Osteoblast (primary cell): Measurements from ENCODE around the gene MAPK1IP1L. TPM values are rescaled to one million over a fixed set of nuclear protein-coding genes. Genes with fewer than 3 reads are reported as not detected.

ENCODE experiments used
- DNase-seq: peaks from one replicate; pipeline ENCODE4 v3.0.0; 2011; ENCODE audit warnings: low spot score, mixed read lengths; ENCODE audit not compliant: insufficient read length; ENCODE audit errors: missing footprints
- H2AFZ ChIP-seq: 2 replicates; pipeline ENCODE4 v1.6.0; 2011; ENCODE audit warnings: mild to moderate bottlenecking, low read length
- H3K27ac ChIP-seq: 2 replicates; pipeline ENCODE4 v1.5.1; 2011; ENCODE audit warnings: mild to moderate bottlenecking, low read depth, low read length, moderate library complexity
- H3K27me3 ChIP-seq: 2 replicates; pipeline ENCODE4 v1.6.0; 2012; ENCODE audit warnings: mild to moderate bottlenecking, control low read depth, inconsistent platforms, low read length, moderate library complexity; ENCODE audit not compliant: insufficient read depth
- H3K36me3 ChIP-seq: 2 replicates; pipeline ENCODE4 v1.5.1; 2011; ENCODE audit warnings: mild to moderate bottlenecking, low read length, control low read depth, moderate library complexity; ENCODE audit not compliant: insufficient read depth
- H3K4me1 ChIP-seq: 2 replicates; pipeline ENCODE4 v1.5.1; 2011; ENCODE audit warnings: mild to moderate bottlenecking, low read length, control low read depth, moderate library complexity; ENCODE audit not compliant: insufficient read depth
- H3K4me2 ChIP-seq: 2 replicates; pipeline ENCODE4 v1.6.0; 2011; ENCODE audit warnings: mild to moderate bottlenecking, low read length; ENCODE audit not compliant: insufficient read depth
- H3K4me3 ChIP-seq: fragments of 200-600 bp; sonication (generic); 3 replicates; pipeline ENCODE4 v1.5.1; 2012; ENCODE audit warnings: mild to moderate bottlenecking, low read length, inconsistent platforms; ENCODE audit not compliant: insufficient read depth
- H3K79me2 ChIP-seq: 2 replicates; pipeline ENCODE4 v1.6.0; 2012; ENCODE audit warnings: mild to moderate bottlenecking, low read length, control low read depth, inconsistent platforms; ENCODE audit not compliant: insufficient read depth
- H3K9me3 ChIP-seq: 2 replicates; pipeline ENCODE4 v1.5.1; 2011; ENCODE audit warnings: low read depth, low read length, control low read depth
- H4K20me1 ChIP-seq: 2 replicates; pipeline ENCODE4 v1.6.0; 2012; ENCODE audit warnings: mild to moderate bottlenecking, low read length, control low read depth; ENCODE audit not compliant: insufficient read depth
- CTCF ChIP-seq: IDR thresholded peaks from 2 replicates; pipeline ENCODE4 v1.5.1; 2011; ENCODE audit warnings: mild to moderate bottlenecking, low read depth, low read length, moderate library complexity; ENCODE audit errors: extremely low read depth
- total RNA-seq: library from RNA; depleted of rRNA; stranded (reverse); fragments of >200 nt; gene quantifications from 2 replicates; pipeline ENCODE4 v1.2.3, GENCODE V29; 2012

The MAPK1IP1L gene
- total RNA-seq, 1 donor = 42.0 TPM

- no peaks in the 10 kb centered on the region for H3K27me3 ChIP-seq
- H3K27ac ChIP-seq = no peak overlapping the region
- peaks cover under 1% of the 10 kb centered on the region for H3K4me1 ChIP-seq
- no peak overlapping the region for H2AFZ ChIP-seq
- no peaks in the 10 kb centered on the region for H3K9me3 ChIP-seq
- no peak overlapping the region for H3K4me3 ChIP-seq
- H3K4me2 ChIP-seq = no peak overlapping the region
- no peak for TF ChIP-seq CTCF
- no peak for DNase-seq
- H3K79me2 ChIP-seq = peaks cover 46% of the 10 kb centered on the region
- peaks cover 29% of the 10 kb centered on the region for H4K20me1 ChIP-seq
- peaks cover 59% of the 10 kb centered on the region for H3K36me3 ChIP-seq
Measured at GRCh38 chr14:55065411-55065810, 14.0 kb downstream of the MAPK1IP1L start.

- peaks cover 38% of the 10 kb centered on the region for H3K79me2 ChIP-seq
- no peak overlapping the region for H3K4me2 ChIP-seq
- H3K27me3 ChIP-seq = no peaks in the 10 kb centered on the region
- H3K36me3 ChIP-seq = peaks cover 53% of the 10 kb centered on the region
- DNase-seq = no peak
- no peak overlapping the region for H3K4me3 ChIP-seq
- H3K27ac ChIP-seq = no peak overlapping the region
- H3K4me1 ChIP-seq = peaks cover 9% of the 10 kb centered on the region
- no peak overlapping the region for H2AFZ ChIP-seq
- peaks cover 21% of the 10 kb centered on the region for H4K20me1 ChIP-seq
- TF ChIP-seq CTCF = no peak
- H3K9me3 ChIP-seq = no peaks in the 10 kb centered on the region
Measured at GRCh38 chr14:55066223-55066622, 14.8 kb downstream of the MAPK1IP1L start.

DNA sequence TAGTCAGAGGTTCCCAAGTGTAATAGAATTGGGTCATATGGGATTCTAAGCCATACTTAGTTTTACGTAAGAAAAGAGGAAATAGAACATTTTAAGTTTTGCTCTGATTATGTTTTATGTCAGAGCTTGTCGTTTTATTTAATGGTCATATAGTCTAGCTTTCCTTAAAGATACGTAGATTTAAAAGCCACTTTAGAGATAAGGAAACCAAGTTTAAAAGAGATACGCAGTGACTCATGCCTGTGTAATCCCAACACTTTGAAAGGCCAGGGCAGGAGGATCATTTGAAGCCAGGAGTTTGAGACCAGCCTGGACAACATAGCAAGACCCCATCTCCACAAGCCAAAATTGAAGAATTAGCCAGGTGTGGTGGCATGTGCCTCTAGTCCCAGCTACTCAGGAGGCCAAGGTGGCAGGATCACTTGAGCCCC lies 19.5 kb downstream of the MAPK1IP1L start:
- Histone ChIP-seq H3K27ac (peak overlapping the region; percentile 93), H4K20me1 (no peaks in the 10 kb centered on the region), H3K4me2 (no peak overlapping the region), H3K4me1 (peaks cover 50% of the 10 kb centered on the region), H3K27me3 (no peaks in the 10 kb centered on the region), H2AFZ (no peak overlapping the region), H3K36me3 (peaks cover 19% of the 10 kb centered on the region), H3K9me3 (no peaks in the 10 kb centered on the region), H3K79me2 (peaks cover 7% of the 10 kb centered on the region), H3K4me3 (no peak overlapping the region)
- DNase-seq = no peak
- no peak for TF ChIP-seq CTCF

- DNase-seq = peak; percentile 66
- Histone ChIP-seq H3K4me3 (no peak overlapping the region), H3K27me3 (no peaks in the 10 kb centered on the region), H3K4me1 (peaks cover 50% of the 10 kb centered on the region), H2AFZ (no peak overlapping the region), H3K27ac (peak overlapping the region; percentile 93), H4K20me1 (no peaks in the 10 kb centered on the region), H3K79me2 (no peaks in the 10 kb centered on the region), H3K4me2 (peak overlapping the region; percentile 67), H3K36me3 (peaks cover 12% of the 10 kb centered on the region), H3K9me3 (no peaks in the 10 kb centered on the region)
- no peak for TF ChIP-seq CTCF
Measured at GRCh38 chr14:55071870-55072640, 20.6 kb downstream of the MAPK1IP1L start.
